Caco-2 (cell line): ENCODE data around the gene RBM33. TPM values are rescaled to one million over a fixed set of nuclear protein-coding genes. Genes with fewer than 3 reads are reported as not detected.

Source experiments
- BruUV-seq: library from RNA; stranded (reverse); fragments of 400-500 nt; replicated peaks from 2 replicates; lab custom pipeline; 2021; lab: Mats Ljungman, UMichigan
- CTCF ChIA-PET: fragments of 300-600 bp; sonication (Branson Sonifier 250); formaldehyde crosslinking; loops from one replicate; lab custom pipeline; 2022; ENCODE audit warnings: antibody characterized with exemption; lab: Charles Lee
- POLR2A ChIA-PET: fragments of 300-600 bp; sonication (Branson Sonifier 250); formaldehyde crosslinking; loops from one replicate; lab custom pipeline; 2022; ENCODE audit warnings: antibody characterized with exemption; lab: Charles Lee
- DNase-seq, 2 experiments: peaks; one replicate each; pipeline versions ENCODE4 v3.0.0 to v3.0.0-alpha.2; 2020 to 2022
- H3K27me3 ChIP-seq: replicated peaks from 2 replicates; pipeline ENCODE4 v1.6.0; 2011; ENCODE audit warnings: low read length; ENCODE audit not compliant: control insufficient read depth, insufficient read depth
- H3K36me3 ChIP-seq: 2 replicates; pipeline ENCODE4 v1.5.1; 2011; ENCODE audit warnings: low read length; ENCODE audit not compliant: control insufficient read depth, insufficient read depth
- H3K4me1 ChIP-seq: fragments of 250-450 bp; sonication (Bioruptor Pico); 2 replicates; pipeline ENCODE4 v1.5.1; 2020; ENCODE audit warnings: mild to moderate bottlenecking
- H3K4me3 ChIP-seq: 2 replicates; pipeline ENCODE4 v1.5.1; 2011; ENCODE audit warnings: low read depth, mild to moderate bottlenecking, control low read depth, low read length
- H3K9me3 ChIP-seq: fragments of 250-450 bp; sonication (Bioruptor Pico); 2 replicates; pipeline ENCODE4 v1.5.1; 2020; ENCODE audit warnings: mild to moderate bottlenecking, moderate library complexity
- H3K27ac Mint-ChIP-seq: one replicate; pipeline ENCODE4 v1.8.0; 2022; ENCODE audit warnings: mixed read lengths; ENCODE audit not compliant: unreplicated experiment
- H3K27me3 Mint-ChIP-seq: one replicate; pipeline ENCODE4 v1.8.0; 2022; ENCODE audit warnings: mixed read lengths; ENCODE audit not compliant: insufficient read depth, unreplicated experiment
- H3K36me3 Mint-ChIP-seq: one replicate; pipeline ENCODE4 v1.8.0; 2022; ENCODE audit warnings: mild to moderate bottlenecking, mixed read lengths; ENCODE audit not compliant: insufficient read depth, unreplicated experiment
- H3K4me1 Mint-ChIP-seq: one replicate; pipeline ENCODE4 v1.8.0; 2022; ENCODE audit warnings: low read depth, mixed read lengths; ENCODE audit not compliant: unreplicated experiment
- H3K4me3 Mint-ChIP-seq: one replicate; pipeline ENCODE4 v1.8.0; 2022; ENCODE audit warnings: mild to moderate bottlenecking, moderate library complexity, mixed read lengths; ENCODE audit not compliant: unreplicated experiment
- H3K9me3 Mint-ChIP-seq: one replicate; pipeline ENCODE4 v1.8.0; 2022; ENCODE audit warnings: mixed read lengths; ENCODE audit not compliant: unreplicated experiment
- intact Hi-C: fragments of 100-400 bp; cut with micrococcal nuclease; formaldehyde crosslinking; loops from one replicate; pipeline ENCODE4 v1.10.0; 2022; ENCODE audit not compliant: unreplicated experiment
- total RNA-seq: library from RNA; stranded (reverse); gene quantifications from 2 replicates; pipeline ENCODE4 v1.2.3, GENCODE V29; 2022
- TF ChIP-seq, protein P1 (sequence below), 2 experiments: fragments of 200-600 bp in 1 of 2; IDR thresholded peaks; 1 replicate in 1 of 2; 2 replicates in 1 of 2; pipeline versions ENCODE4 v1.5.1 to v1.8.0; 2011 to 2022; ENCODE audit warnings: antibody characterized with exemption in 1 of 2, control low read depth in 1 of 2, inconsistent platforms in 1 of 2, low read depth in 1 of 2, low read length in 1 of 2, mild to moderate bottlenecking in 1 of 2, moderate library complexity in 1 of 2; ENCODE audit not compliant: insufficient read depth in 1 of 2, severe bottlenecking in 1 of 2, unreplicated experiment in 1 of 2

The RBM33 gene
- total RNA-seq, 1 experiment from 2014 or later = 82.8 TPM

DNA sequence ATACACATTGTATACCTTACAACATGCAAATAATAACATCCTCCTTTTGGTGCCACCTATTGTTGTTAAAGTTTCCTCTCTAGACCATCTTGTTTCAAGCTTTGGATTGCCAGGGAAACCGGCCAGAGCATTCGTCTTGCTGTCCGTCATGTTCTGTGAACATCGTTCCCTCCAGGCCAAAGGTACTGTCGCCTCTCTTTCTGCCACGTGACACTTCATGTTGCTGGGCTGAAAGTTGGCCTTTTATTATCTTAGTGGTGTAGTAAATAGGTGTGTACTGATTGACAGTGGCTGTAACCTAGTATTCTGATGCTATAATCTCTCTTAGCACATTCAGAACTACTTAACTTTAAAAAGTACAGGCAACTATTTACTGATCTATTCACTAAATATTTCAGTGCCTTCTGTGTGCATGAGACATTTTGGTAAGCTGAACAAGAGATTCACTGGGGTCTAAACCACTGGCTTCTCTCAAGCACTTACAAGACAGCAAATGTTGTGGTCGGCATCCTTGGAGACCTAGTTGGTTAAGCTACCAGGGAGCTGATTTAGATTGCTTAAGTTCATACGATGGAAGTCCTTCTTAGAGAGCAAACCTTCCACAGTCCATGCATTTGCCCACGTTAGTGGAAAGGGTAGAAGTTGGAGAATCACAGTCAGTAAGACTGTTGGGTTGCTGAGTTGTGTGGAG is 115.4 kb downstream of the RBM33 start:
- H3K36me3 Mint-ChIP-seq = peaks cover 73% of the 10 kb centered on the region
- H3K27ac Mint-ChIP-seq = no peak overlapping the region
- H3K4me1 Mint-ChIP-seq = peaks cover 6% of the 10 kb centered on the region
- no peaks in the 10 kb centered on the region; the same call in 1 of the 2 replicates for H3K36me3 ChIP-seq
- no peaks in the 10 kb centered on the region for H3K27me3 Mint-ChIP-seq
- DNase-seq = no peak
- no peaks in the 10 kb centered on the region for H3K27me3 ChIP-seq
- no peak overlapping the region for H3K4me3 Mint-ChIP-seq
- H3K4me1 ChIP-seq = no peaks in the 10 kb centered on the region
- no peaks in the 10 kb centered on the region for H3K9me3 Mint-ChIP-seq
- H3K4me3 ChIP-seq = no peak overlapping the region
- H3K9me3 ChIP-seq = no peaks in the 10 kb centered on the region
- no TSS peak for BruUV-seq
- CTCF ChIA-PET = interaction anchor here (0.6 kb wide), 1 partner anchor 216 kb away, joined by 3 read pairs; no protein-coding TSS in a partner anchor
- TF ChIP-seq, protein P1, sequence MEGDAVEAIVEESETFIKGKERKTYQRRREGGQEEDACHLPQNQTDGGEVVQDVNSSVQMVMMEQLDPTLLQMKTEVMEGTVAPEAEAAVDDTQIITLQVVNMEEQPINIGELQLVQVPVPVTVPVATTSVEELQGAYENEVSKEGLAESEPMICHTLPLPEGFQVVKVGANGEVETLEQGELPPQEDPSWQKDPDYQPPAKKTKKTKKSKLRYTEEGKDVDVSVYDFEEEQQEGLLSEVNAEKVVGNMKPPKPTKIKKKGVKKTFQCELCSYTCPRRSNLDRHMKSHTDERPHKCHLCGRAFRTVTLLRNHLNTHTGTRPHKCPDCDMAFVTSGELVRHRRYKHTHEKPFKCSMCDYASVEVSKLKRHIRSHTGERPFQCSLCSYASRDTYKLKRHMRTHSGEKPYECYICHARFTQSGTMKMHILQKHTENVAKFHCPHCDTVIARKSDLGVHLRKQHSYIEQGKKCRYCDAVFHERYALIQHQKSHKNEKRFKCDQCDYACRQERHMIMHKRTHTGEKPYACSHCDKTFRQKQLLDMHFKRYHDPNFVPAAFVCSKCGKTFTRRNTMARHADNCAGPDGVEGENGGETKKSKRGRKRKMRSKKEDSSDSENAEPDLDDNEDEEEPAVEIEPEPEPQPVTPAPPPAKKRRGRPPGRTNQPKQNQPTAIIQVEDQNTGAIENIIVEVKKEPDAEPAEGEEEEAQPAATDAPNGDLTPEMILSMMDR (IDR thresholded peaks at IDR 0.05; ENCODE audit: insufficient read depth in 1 of 2, low read depth in 1 of 2, low read length in 1 of 2, severe bottlenecking in 1 of 2, unreplicated experiment in 1 of 2) = no peak
- intact Hi-C loops = no loop called here
- POLR2A ChIA-PET = no interaction called here

DNA sequence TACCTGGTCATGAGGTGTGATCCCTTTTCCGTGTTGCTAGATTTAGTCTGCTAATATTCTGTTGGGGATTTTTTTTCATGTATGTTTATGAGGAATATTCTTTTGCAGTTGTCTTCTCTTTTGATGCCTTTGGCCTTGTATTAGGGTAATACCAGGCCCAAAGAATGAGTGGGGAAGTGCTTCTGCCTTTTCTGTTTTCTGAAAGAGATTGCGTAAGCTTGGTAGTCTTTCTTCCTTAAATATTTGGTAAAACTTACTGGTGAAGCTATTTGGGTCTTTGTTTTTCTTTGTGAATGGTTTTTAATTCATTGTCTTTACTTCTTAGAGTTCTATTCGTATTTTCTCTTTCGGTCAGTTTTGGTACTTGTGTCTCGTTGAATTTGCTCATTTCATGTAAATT is 116.7 kb downstream of the RBM33 start:
- H3K4me1 ChIP-seq = no peaks in the 10 kb centered on the region
- Mint-ChIP-seq H3K27me3 (no peaks in the 10 kb centered on the region), H3K9me3 (no peaks in the 10 kb centered on the region), H3K4me3 (no peak overlapping the region), H3K36me3 (peaks cover 72% of the 10 kb centered on the region), H3K4me1 (peaks cover 6% of the 10 kb centered on the region), H3K27ac (no peak overlapping the region)
- TF ChIP-seq, protein P1 (IDR thresholded peaks at IDR 0.05; ENCODE audit: insufficient read depth in 1 of 2, low read depth in 1 of 2, low read length in 1 of 2, severe bottlenecking in 1 of 2, unreplicated experiment in 1 of 2) = no peak
- H3K4me3 ChIP-seq = no peak overlapping the region
- DNase-seq = no peak
- intact Hi-C loops = no loop called here
- no peaks in the 10 kb centered on the region for H3K27me3 ChIP-seq
- ChIA-PET CTCF (no interaction called here), POLR2A (no interaction called here)
- no peaks in the 10 kb centered on the region for H3K9me3 ChIP-seq
- BruUV-seq = no TSS peak
- no peaks in the 10 kb centered on the region; the same call in 1 of the 2 replicates for H3K36me3 ChIP-seq

DNA sequence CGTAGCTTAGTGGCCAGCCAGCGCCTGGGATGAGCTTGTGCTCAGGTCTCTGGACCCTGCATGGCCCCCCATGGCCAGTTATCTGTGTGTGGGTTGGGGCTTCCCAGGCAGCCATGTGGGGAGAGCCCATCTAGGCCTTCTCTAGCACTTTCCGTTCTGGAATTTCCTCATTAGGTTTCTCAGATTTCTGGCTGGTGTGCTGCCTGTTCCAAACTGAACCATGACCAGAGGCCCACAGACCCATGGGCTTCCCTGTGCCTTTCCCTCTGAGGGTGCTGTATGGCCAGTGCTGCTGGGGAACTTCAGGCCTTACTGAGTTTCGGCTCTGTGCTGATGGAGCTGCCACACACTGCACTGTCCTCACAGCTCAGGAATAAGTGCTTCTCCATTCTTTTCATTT is 117.6 kb downstream of the RBM33 start:
- Mint-ChIP-seq H3K4me3 (no peak overlapping the region), H3K9me3 (no peaks in the 10 kb centered on the region), H3K27ac (no peak overlapping the region), H3K27me3 (no peaks in the 10 kb centered on the region), H3K36me3 (peaks cover 66% of the 10 kb centered on the region), H3K4me1 (peaks cover 6% of the 10 kb centered on the region)
- ChIA-PET POLR2A (no interaction called here), CTCF (no interaction called here)
- BruUV-seq = no TSS peak
- peaks cover 2% of the 10 kb centered on the region for H3K36me3 ChIP-seq
- H3K9me3 ChIP-seq = no peaks in the 10 kb centered on the region
- TF ChIP-seq, protein P1 (IDR thresholded peaks at IDR 0.05; ENCODE audit: insufficient read depth in 1 of 2, low read depth in 1 of 2, low read length in 1 of 2, severe bottlenecking in 1 of 2, unreplicated experiment in 1 of 2) = no peak
- no peak overlapping the region for H3K4me3 ChIP-seq
- H3K4me1 ChIP-seq = no peaks in the 10 kb centered on the region
- no peak for DNase-seq
- intact Hi-C loops = no loop called here
- no peaks in the 10 kb centered on the region for H3K27me3 ChIP-seq
